ENCODE results near the gene CCNY.

- no peak for TF ChIP-seq CTCF (IDR thresholded peaks at IDR 0.05; ENCODE audit: insufficient read depth, low read depth, low read length)
- no peak for TF ChIP-seq EZH2 (IDR thresholded peaks at IDR 0.05; ENCODE audit: insufficient read depth, low read length)
These were observed 166.4 kb downstream of the CCNY start for GRCh38 chr10:35502692-35503091.

Measured in astrocyte (in vitro differentiated cells and primary cell).